Fibroblast of lung (primary cell): ENCODE data around the gene ATG7.

ENCODE experiments used
- CTCF ChIP-seq, 2 donors: IDR thresholded peaks in 1 of 2; conservative IDR thresholded peaks in 1 of 2; 1 replicate in 1 of 2; 2 replicates in 1 of 2; pipeline ENCODE4 v1.5.1; 2011 to 2012; ENCODE audit warnings: low read length in 2 of 2, control low read depth in 1 of 2, inconsistent platforms in 1 of 2, low read depth in 1 of 2, mild to moderate bottlenecking in 1 of 2
- EZH2 ChIP-seq: IDR thresholded peaks from 2 replicates; pipeline ENCODE4 v1.5.1; 2012; ENCODE audit warnings: low read length, control low read depth, mild to moderate bottlenecking; ENCODE audit errors: missing control alignments

GRCh38 chr3:11558411-11558903 lies 286.3 kb downstream of the ATG7 start:
- TF ChIP-seq EZH2 (no peak), CTCF (conservative IDR thresholded peaks at IDR 0.05 in 1 of 2, IDR thresholded peaks at IDR 0.05 in 1 of 2; ENCODE audit: low read depth in 1 of 2, low read length in 2 of 2) (no peak)
